Measurements from ENCODE around the gene PFKFB3.

GRCh38 chr10:6171881-6172695 is 30.6 kb upstream of the PFKFB3 start:
- TF ChIP-seq EZH2 (IDR thresholded peaks at IDR 0.05) (no peak), CTCF (IDR thresholded peaks at IDR 0.05) (no peak), EZH2phosphoT487 (IDR thresholded peaks at IDR 0.05) (no peak)

Data from neural progenitor cell (in vitro differentiated cells).